GM20000 (cell line): Measurements from ENCODE around the gene LCTL.
A peak's percentile ranks its signal among the peaks of the same experiment; 100 is the strongest.
"Not testable (repeated sequence)": the region's sequence is repeated elsewhere in the genome, so short reads cannot be mapped to it uniquely, and the experiment has no call there.

Experiments
- DNase-seq: peaks from one replicate; pipeline ENCODE4 v3.0.0; 2012; ENCODE audit warnings: low spot score
- TF ChIP-seq, protein P1 (sequence below): IDR thresholded peaks from 2 replicates; pipeline ENCODE4 v1.5.1; 2012; ENCODE audit warnings: mild to moderate bottlenecking, control low read depth; ENCODE audit errors: extremely low read depth, missing control alignments

LCTL gene

GRCh38 chr15:66504563-66505429 lies 61.0 kb downstream of the LCTL start, which contains the start of the genes RPL4 and ZWILCH:
Gene RPL4 (minus strand): TSS chr15:66504855. CDS start chr15:66504790, 65 bp downstream.
Gene ZWILCH (plus strand): TSS chr15:66505326. CDS start chr15:66505339, 13 bp downstream.
- peak; percentile 80 for DNase-seq
- TF ChIP-seq, protein P1, sequence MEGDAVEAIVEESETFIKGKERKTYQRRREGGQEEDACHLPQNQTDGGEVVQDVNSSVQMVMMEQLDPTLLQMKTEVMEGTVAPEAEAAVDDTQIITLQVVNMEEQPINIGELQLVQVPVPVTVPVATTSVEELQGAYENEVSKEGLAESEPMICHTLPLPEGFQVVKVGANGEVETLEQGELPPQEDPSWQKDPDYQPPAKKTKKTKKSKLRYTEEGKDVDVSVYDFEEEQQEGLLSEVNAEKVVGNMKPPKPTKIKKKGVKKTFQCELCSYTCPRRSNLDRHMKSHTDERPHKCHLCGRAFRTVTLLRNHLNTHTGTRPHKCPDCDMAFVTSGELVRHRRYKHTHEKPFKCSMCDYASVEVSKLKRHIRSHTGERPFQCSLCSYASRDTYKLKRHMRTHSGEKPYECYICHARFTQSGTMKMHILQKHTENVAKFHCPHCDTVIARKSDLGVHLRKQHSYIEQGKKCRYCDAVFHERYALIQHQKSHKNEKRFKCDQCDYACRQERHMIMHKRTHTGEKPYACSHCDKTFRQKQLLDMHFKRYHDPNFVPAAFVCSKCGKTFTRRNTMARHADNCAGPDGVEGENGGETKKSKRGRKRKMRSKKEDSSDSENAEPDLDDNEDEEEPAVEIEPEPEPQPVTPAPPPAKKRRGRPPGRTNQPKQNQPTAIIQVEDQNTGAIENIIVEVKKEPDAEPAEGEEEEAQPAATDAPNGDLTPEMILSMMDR = no peak

GRCh38 chr15:66503780-66504562 lies 61.8 kb downstream of the LCTL start:
- TF ChIP-seq, protein P1 = no peak
- DNase-seq = no peak

GRCh38 chr15:66503041-66503648 lies 62.7 kb downstream of the LCTL start:
- DNase-seq = not testable (repeated sequence)

- TF ChIP-seq, protein P1 = no peak
- no peak for DNase-seq
Observed at GRCh38 chr15:66502491-66502890, 63.3 kb downstream of the LCTL start.

DNA sequence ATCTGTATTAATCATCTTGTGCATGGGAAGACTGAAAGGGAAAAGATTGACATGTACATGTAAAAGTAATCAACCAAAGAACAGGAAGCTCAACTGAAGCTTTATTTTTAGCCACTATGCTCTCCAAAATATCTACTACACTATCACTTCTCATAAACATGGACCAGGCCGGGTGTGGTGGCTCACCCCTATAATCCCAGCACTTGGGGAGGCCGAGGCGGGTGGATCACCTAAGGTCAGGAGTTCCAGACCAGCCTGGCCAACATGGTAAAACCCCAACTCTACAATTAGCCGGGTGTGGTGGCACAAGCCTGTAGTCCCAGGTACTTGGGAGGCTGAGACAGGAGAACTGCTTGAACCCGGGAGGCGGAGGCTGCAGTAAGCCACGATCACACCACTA lies 65.5 kb downstream of the LCTL start:
- not testable (repeated sequence) for DNase-seq

DNA sequence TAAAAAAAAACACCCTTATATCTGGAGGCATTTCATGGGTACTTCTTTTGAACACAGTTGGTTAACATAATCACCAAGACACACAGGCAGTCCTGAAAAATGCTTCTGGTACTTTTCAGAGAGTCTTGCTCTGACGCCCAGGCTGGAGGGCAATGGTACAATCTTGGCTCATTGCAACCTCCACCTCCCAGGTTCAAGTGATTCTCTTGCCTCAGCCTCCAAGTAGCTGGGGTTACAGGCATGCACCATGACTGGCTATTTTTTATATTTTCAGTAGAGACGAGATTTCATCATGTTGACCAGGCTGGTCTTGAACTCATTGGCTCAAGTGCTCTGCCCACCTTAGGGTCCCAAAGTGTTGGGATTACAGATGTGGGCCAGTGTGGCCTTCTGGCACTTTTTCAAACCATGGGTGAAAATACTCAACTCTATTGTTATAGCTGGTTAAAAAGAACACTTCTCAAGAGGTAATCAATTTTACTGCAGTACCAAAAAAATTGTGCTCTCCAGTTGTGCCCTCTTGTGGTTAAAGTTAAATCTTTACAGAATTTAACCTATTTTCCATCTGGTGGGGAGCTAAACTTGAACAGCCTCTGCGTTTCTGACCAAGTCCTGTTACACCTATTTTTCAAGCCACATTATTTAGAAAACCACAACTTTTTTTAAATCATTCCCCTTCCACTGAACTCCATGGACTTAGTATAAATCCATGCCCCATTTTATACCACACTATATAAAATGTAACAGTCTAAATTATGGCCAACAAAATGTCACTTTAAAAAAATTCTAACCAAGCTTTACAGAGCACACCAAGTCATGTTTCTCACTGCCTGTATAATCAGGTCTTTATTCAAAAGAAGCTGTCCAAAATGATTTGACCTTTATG lies 67.1 kb downstream of the LCTL start:
- TF ChIP-seq, protein P1 = no peak
- no peak for DNase-seq
